ENCODE measurements around the gene TRRAP. TPM values are rescaled to one million over a fixed set of nuclear protein-coding genes. Genes with fewer than 3 reads are reported as not detected.

The TRRAP gene
- polyA plus RNA-seq, 1 donor from 2014 or later, result 12.9 TPM

DNA sequence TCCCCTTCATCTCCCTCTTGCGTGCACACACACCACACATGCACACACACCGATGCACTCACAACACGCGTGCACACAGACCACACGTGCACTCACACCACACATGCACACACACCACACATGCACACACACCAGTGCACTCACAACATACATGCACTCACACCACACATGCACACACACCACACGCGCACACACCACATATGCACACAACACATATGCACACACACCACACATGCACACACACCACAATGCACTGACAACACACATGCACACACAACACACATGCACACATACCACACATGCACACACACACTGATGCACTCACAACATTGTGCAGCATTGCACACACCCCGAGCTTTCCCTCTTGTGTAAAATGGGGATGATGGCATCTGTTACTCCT, 68.1 kb downstream of the TRRAP start:
- no peaks in the 10 kb centered on the region for H4K20me1 ChIP-seq (ENCODE audit: insufficient read depth)
- no peaks in the 10 kb centered on the region for H3K9me3 ChIP-seq (ENCODE audit: low read length)
- H3K9me2 ChIP-seq (ENCODE audit: insufficient read depth, low read length), result no peaks in the 10 kb centered on the region
- H3K4me3 ChIP-seq (ENCODE audit: low read length), result no peak overlapping the region
- no peak overlapping the region for H3K9ac ChIP-seq (ENCODE audit: low read length)
- H3K79me2 ChIP-seq (replicated peaks; ENCODE audit: insufficient read depth, low read length), result no peaks in the 10 kb centered on the region
- no peaks in the 10 kb centered on the region for H3K27me3 ChIP-seq (ENCODE audit: insufficient read depth, low read depth, low read length)
- TF ChIP-seq SMC3 (conservative IDR thresholded peaks at IDR 0.05; ENCODE audit: poor library complexity), result no peak
- TF ChIP-seq, protein P1, sequence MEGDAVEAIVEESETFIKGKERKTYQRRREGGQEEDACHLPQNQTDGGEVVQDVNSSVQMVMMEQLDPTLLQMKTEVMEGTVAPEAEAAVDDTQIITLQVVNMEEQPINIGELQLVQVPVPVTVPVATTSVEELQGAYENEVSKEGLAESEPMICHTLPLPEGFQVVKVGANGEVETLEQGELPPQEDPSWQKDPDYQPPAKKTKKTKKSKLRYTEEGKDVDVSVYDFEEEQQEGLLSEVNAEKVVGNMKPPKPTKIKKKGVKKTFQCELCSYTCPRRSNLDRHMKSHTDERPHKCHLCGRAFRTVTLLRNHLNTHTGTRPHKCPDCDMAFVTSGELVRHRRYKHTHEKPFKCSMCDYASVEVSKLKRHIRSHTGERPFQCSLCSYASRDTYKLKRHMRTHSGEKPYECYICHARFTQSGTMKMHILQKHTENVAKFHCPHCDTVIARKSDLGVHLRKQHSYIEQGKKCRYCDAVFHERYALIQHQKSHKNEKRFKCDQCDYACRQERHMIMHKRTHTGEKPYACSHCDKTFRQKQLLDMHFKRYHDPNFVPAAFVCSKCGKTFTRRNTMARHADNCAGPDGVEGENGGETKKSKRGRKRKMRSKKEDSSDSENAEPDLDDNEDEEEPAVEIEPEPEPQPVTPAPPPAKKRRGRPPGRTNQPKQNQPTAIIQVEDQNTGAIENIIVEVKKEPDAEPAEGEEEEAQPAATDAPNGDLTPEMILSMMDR (IDR thresholded peaks at IDR 0.05; ENCODE audit: poor library complexity, severe bottlenecking), result no peak
- TF ChIP-seq TAF1 (IDR thresholded peaks at IDR 0.05; ENCODE audit: low read depth), result no peak
- no peak for TF ChIP-seq RAD21 (conservative IDR thresholded peaks at IDR 0.05)
- TF ChIP-seq POLR2AphosphoS5 (IDR thresholded peaks at IDR 0.05), result no peak
- TF ChIP-seq MXI1 (conservative IDR thresholded peaks at IDR 0.05; ENCODE audit: poor library complexity, severe bottlenecking), result no peak
- TF ChIP-seq EP300 (conservative IDR thresholded peaks at IDR 0.05; ENCODE audit: poor library complexity, severe bottlenecking), result no peak
- TF ChIP-seq, protein P2, sequence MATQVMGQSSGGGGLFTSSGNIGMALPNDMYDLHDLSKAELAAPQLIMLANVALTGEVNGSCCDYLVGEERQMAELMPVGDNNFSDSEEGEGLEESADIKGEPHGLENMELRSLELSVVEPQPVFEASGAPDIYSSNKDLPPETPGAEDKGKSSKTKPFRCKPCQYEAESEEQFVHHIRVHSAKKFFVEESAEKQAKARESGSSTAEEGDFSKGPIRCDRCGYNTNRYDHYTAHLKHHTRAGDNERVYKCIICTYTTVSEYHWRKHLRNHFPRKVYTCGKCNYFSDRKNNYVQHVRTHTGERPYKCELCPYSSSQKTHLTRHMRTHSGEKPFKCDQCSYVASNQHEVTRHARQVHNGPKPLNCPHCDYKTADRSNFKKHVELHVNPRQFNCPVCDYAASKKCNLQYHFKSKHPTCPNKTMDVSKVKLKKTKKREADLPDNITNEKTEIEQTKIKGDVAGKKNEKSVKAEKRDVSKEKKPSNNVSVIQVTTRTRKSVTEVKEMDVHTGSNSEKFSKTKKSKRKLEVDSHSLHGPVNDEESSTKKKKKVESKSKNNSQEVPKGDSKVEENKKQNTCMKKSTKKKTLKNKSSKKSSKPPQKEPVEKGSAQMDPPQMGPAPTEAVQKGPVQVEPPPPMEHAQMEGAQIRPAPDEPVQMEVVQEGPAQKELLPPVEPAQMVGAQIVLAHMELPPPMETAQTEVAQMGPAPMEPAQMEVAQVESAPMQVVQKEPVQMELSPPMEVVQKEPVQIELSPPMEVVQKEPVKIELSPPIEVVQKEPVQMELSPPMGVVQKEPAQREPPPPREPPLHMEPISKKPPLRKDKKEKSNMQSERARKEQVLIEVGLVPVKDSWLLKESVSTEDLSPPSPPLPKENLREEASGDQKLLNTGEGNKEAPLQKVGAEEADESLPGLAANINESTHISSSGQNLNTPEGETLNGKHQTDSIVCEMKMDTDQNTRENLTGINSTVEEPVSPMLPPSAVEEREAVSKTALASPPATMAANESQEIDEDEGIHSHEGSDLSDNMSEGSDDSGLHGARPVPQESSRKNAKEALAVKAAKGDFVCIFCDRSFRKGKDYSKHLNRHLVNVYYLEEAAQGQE (IDR thresholded peaks at IDR 0.05; ENCODE audit: borderline replicate concordance), result no peak
- no peak for TF ChIP-seq EZH2 (IDR thresholded peaks at IDR 0.05; ENCODE audit: borderline replicate concordance, insufficient read depth, low read length, poor library complexity, severe bottlenecking)
- H3K36me3 ChIP-seq (ENCODE audit: insufficient read depth, low read length), result no peaks in the 10 kb centered on the region
- H3K4me2 ChIP-seq (ENCODE audit: low read length), result no peak overlapping the region
- no peak overlapping the region for H2AFZ ChIP-seq (ENCODE audit: low read depth, low read length)
- no peak overlapping the region for H3K27ac ChIP-seq (ENCODE audit: low read length)
- H3F3A ChIP-seq (ENCODE audit: insufficient read depth, low read length, poor library complexity, severe bottlenecking), result no peaks in the 10 kb centered on the region

DNA sequence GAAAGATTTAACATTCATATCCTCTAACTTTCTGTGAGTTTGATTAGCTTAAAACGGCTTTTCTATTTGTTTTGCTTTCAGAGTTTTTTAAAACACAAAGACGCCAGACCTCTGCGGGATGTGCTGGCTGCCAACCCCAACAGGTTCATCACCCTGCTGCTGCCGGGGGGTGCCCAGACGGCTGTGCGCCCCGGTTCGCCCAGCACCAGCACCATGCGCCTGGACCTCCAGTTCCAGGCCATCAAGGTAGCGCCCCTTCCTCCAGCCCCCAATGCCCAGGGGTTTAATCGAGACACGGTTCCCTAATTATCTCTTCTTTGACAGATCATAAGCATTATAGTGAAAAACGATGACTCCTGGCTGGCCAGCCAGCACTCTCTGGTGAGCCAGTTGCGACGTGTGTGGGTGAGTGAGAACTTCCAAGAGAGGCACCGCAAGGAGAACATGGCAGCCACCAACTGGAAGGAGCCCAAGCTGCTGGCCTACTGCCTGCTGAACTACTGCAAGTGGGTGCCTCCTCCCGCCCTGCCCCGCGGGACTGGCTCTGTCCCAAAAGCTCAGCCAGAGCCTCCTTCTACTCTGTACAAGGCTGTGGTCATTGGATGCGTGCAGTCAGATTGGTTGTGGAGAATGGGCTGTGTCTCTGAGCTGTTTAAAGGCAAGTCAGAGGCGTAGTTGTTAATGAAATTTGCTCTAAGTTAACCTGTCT, 71.2 kb downstream of the TRRAP start:
- Histone ChIP-seq H3K9me2 (ENCODE audit: insufficient read depth, low read length) (no peaks in the 10 kb centered on the region), H3K79me2 (replicated peaks; ENCODE audit: insufficient read depth, low read length) (no peaks in the 10 kb centered on the region), H3K36me3 (ENCODE audit: insufficient read depth, low read length) (no peaks in the 10 kb centered on the region), H3F3A (ENCODE audit: insufficient read depth, low read length, poor library complexity, severe bottlenecking) (no peaks in the 10 kb centered on the region), H4K20me1 (ENCODE audit: insufficient read depth) (no peaks in the 10 kb centered on the region), H3K9ac (ENCODE audit: low read length) (no peak overlapping the region), H3K9me3 (ENCODE audit: low read length) (no peaks in the 10 kb centered on the region), H3K4me2 (ENCODE audit: low read length) (no peak overlapping the region), H3K4me3 (ENCODE audit: low read length) (no peak overlapping the region), H3K27ac (ENCODE audit: low read length) (no peak overlapping the region), H3K27me3 (ENCODE audit: insufficient read depth, low read depth, low read length) (no peaks in the 10 kb centered on the region), H2AFZ (ENCODE audit: low read depth, low read length) (no peak overlapping the region)
- TF ChIP-seq EZH2 (IDR thresholded peaks at IDR 0.05; ENCODE audit: borderline replicate concordance, insufficient read depth, low read length, poor library complexity, severe bottlenecking) (no peak), TAF1 (IDR thresholded peaks at IDR 0.05; ENCODE audit: low read depth) (no peak)
- TF ChIP-seq, protein P1 (IDR thresholded peaks at IDR 0.05; ENCODE audit: poor library complexity, severe bottlenecking), result no peak

All from neural cell (in vitro differentiated cells).